NCI-H187 (cell line): ENCODE measurements around the gene GVQW3.
A peak's percentile ranks its signal among the peaks of the same experiment; 100 is the strongest.

Experiments
- DNase-seq, 2 experiments: peaks; one replicate each; lab custom pipeline; 2025; lab: John Stamatoyannopoulos, UW

The GVQW3 gene

DNA sequence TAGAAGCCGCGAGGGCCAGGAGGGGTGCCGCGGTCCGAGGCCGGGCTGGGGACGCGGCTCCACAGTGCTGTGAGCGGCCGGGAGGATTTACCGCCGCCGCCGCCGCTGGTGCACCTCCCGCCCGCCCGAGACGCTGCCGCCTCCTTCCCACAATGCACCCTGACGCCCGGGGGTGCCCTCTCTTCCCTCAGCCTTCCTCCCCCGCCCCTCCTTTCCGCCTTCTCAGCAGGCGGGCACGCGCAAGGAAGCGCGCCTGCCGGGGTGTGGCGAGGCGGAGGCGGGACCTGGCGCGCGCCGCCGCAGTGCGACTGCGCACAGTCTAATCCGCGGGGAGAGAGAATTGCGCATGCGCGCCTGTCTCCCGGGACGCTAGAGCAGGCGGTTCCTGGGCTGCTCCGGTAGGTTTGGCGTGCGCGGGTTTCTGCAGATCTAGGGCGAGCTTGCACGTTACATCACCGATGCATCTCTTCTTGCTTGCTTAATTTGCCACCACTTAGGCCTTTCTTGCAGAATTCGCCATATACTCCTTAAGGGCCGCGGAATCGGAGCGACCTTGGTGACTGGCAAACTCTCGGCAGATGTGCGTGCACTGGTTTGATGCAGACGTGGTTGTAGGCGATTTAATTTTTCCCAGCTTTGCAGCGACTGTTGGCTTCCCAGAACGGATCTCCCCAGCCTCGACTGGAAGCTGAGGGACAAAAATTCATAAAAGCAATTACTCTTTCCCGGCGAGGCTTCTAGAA is at the start of gene GVQW3, which contains the start of gene THAP12:
GVQW3 (plus strand) TSS at position 347 of the 743 bp plus-strand sequence. CDS start 506 bp downstream, outside the sequence.
THAP12 (minus strand) TSS at position 156 of the 743 bp plus-strand sequence. CDS start 296 bp downstream, outside the sequence.
- peak; percentile 95 for DNase-seq

GRCh38 chr11:76334826-76335389 is 46.2 kb upstream of the GVQW3 start:
- DNase-seq, result no peak

DNA sequence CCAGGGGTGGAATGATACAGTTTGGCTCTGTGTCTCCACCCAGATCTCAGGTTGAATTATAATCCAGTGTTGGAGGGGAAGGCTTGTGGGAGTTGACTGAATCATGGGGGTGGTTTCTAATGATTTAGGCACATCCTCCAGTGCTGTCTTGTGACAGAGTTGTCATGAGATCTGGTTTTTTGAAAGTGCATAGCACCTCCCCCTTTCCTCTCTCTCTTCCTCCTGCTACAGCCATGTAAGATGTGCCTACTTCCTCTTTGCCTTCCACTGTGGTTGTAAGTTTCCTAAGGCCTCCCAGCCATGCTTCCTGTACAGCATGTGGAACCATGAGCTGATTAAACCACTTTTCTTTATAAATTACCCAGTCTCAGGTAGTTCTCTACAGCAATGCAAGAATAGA is 45.3 kb upstream of the GVQW3 start:
- DNase-seq, result no peak

- no peak for DNase-seq
Measured at GRCh38 chr11:76336597-76336996, 44.5 kb upstream of the GVQW3 start.

DNA sequence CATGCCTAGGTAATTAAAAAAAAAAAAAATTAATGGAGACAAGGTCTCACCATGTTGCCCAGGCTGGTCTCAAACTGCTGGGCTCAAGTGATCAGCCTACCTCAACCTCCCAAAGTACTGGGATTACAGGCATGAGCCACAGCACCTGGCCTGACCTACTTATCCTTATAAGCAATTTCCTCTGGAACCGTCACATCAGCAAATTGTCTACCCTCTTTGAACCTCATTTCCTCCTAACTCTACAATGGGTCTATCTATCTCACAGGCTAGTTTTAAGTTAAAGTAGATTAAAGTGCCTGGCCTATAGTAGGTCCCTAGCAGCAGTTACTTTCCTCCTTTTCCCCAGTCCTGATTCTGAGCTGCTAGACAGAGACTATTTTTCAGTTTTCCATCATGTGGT is 43.7 kb upstream of the GVQW3 start:
- DNase-seq, result no peak

DNA sequence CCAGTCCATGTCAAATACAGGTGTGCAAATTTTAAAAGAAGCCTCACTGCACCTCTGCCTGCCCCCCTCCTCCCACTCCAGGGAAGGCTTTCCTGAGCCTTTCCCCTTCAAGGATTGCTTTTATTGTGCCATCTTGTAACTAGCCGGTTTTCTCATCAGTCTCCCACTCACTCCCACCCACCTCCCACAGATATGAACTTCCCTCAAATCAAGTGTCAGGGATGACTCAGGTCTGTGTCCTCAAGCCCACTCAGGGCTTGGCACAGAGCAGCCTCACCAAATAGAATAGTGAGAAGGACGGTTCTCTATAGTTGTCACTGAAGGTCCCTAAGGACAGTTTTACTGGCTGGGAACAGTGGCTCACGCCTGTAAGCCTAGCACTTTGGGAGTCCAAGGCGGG is 43.2 kb upstream of the GVQW3 start:
- no peak for DNase-seq

GRCh38 chr11:76339221-76339620 is 41.9 kb upstream of the GVQW3 start:
- no peak for DNase-seq

GRCh38 chr11:76347466-76347865 is 33.7 kb upstream of the GVQW3 start:
- DNase-seq, result no peak

- no peak for DNase-seq
Measured at GRCh38 chr11:76348348-76348747, 32.8 kb upstream of the GVQW3 start.

DNA sequence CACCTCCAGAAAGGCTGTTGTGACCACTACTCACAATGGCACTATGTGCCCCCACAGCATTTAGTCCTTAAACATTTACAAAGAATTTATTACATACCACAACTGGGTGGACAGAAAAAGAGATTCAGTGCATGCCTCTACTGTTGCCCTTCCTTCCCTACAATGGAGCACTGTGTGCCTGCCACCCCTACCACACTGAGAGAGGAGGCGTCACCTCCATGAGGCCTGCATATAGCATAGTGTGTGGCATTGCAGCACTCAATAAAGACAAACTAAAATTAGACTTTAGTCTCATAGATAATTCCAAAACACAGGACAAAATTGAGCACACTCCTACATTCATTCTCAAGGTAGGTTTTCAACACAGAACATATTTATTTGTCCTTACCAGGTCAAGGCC is 26.0 kb upstream of the GVQW3 start:
- no peak for DNase-seq

GRCh38 chr11:76361374-76361773 is 19.7 kb upstream of the GVQW3 start:
- no peak for DNase-seq

DNA sequence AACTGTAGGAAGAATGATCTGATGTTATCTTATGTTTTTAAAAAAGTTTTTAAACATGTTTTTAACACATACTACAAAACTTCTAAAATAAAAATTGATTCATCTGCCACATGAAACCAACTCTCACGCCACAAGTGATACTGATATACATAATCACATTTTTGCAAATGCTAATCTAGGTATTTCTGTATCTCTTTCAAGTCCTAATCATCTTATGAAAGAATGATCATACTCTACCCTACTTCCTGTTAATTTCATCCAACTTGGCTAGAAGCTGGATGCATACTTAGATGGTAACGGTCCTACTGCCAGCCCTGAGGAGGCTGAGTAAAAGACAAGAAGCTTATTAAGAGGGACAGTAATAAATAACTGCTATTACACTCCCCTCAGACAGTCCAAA is 19.3 kb upstream of the GVQW3 start:
- no peak for DNase-seq

- DNase-seq, result no peak
Measured at GRCh38 chr11:76362716-76363115, 18.4 kb upstream of the GVQW3 start.

GRCh38 chr11:76365038-76365679 is 16.0 kb upstream of the GVQW3 start:
- no peak for DNase-seq

GRCh38 chr11:76368490-76368889 is 12.6 kb upstream of the GVQW3 start:
- no peak for DNase-seq

DNA sequence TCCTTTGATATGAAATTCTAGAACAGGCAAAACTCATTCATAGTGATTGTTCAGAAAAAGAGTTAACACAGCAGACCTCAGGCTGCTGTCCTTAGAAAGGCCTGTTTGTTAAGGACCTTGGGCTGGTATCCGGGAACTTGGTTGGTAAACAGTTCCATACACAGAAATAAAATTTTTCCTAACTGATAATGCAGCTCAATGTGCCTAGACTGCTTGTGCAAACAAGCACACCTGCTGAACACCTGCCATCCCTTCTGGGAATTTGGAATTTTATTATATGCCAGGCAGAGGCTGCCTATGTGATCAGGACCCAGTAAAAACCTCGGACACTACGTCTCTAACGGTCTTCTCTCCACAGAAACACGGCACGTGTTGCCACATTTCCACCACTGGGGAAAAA is 11.7 kb upstream of the GVQW3 start:
- DNase-seq, result no peak

- DNase-seq, result no peak
Measured at GRCh38 chr11:76371170-76371569, 10.0 kb upstream of the GVQW3 start.

- DNase-seq, result no peak
Measured at GRCh38 chr11:76376746-76377558, 4.2 kb upstream of the GVQW3 start.

GRCh38 chr11:76379807-76380158 is 1.3 kb upstream of the GVQW3 start:
- DNase-seq, result no peak

DNA sequence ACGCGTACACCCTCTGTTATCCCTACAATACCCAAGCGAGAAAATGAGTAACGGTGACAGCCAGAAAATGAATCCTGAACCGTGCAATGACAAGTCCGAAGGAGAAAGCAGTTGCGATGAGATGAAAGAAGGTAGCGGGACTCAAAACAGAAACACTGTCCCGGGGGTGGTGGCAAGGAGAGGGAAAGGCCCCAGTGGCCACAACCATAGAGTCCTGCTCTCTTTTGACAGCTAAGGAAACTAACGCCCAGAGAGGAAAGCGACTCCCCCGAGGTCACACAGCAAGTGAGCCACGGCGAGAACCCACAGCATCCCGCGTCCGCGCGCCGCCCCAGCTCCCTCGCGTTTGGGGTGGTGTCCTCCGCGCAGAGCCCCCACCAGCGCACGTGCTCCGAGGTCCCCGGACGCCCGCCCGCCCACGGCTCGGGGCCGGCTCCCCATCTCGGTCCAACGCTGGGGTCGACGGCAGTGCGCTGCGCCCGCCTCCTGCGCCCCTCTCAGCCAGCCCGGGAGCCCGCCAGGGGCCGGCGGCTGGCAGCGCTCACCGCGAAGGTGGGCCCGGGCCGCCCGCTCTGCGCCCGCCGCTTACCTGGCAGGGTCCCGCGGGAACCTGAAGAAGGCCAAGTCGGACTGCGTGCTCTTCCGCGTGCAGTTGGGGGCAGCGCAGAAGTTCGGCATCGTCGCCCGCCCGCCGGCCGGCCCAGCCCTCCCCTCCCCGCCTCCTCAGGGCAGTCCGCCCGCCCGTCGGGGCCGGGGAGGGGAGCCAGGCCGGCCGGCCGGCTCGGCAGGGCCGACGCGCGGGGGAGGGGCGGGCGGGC is 755 bp upstream of the GVQW3 start:
- DNase-seq, result no peak

DNA sequence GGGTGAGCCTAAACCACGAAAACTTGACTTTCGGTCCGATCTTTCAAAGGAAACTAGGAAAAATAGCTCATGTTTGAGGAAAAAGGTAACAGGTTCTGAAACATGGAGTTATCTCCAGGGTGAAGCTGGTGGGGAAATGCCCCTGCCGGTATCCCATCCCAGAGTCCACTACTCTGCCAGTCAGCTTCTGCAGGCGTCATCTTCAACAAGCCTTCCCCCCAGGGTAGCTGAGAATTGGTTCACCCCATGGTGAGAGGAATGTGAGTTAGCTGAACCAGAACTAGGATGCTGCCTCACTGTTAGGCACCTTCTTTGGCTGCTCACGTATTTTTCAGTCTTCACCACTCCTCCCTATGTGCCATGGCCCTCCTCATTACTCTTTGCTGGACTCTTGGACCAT is 1.1 kb downstream of the GVQW3 start:
- no peak for DNase-seq

DNA sequence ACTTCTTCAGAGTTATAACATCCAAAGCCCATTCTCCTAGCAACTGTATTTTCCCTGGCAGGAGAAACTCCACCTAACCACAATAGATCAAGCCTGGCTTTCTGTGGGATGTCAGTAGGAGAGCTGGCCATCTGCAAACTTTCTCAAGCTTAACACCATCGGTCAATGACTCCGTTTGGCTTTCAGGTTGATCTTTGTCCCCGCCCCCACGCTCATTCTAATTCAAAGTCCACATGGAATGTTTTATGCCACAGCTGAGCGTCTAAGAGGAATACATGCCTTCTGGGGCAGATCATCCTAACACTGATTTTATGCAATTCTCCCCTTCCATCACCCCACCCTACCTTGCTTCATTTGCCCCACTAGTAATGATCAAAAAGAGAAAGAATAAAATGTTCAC is 4.8 kb downstream of the GVQW3 start:
- DNase-seq, result no peak
